Esophagus squamous epithelium (tissue), 5 donors: ENCODE results near the gene YARS1. TPM values are rescaled to one million over a fixed set of nuclear protein-coding genes. Genes with fewer than 3 reads are reported as not detected.
"Not testable (repeated sequence)": the region's sequence is repeated elsewhere in the genome, so short reads cannot be mapped to it uniquely, and the experiment has no call there.

Source experiments
- DNase-seq: peaks from one replicate; lab custom pipeline; 2025; lab: John Stamatoyannopoulos, UW
- H3K27ac ChIP-seq, 4 donors: fragments of 200-600 bp; sonication (generic); one replicate each; pipeline ENCODE4 v1.5.1; 2016 to 2019; ENCODE audit warnings: mild to moderate bottlenecking in 1 of 4
- H3K27me3 ChIP-seq, 4 donors: fragments of 200-600 bp; sonication (generic); 1 replicate in 3 of 4; 2 replicates in 1 of 4; pipeline versions ENCODE4 v1.5.1 to v1.6.0; 2017 to 2021; ENCODE audit warnings: antibody characterized with exemption in 1 of 4
- H3K36me3 ChIP-seq, 3 donors: fragments of 200-600 bp; sonication (generic); one replicate each; pipeline ENCODE4 v1.5.1; 2016 to 2019
- H3K4me1 ChIP-seq, 3 donors: fragments of 200-600 bp; sonication (generic); one replicate each; pipeline ENCODE4 v1.5.1; 2017 to 2019
- H3K4me3 ChIP-seq, 4 donors: fragments of 200-600 bp; sonication (generic); 1 replicate in 3 of 4; 2 replicates in 1 of 4; pipeline ENCODE4 v1.5.1; 2016 to 2019; ENCODE audit warnings: mild to moderate bottlenecking in 2 of 4, moderate library complexity in 1 of 4
- H3K9me3 ChIP-seq, 3 donors: fragments of 200-600 bp; sonication (generic); one replicate each; pipeline ENCODE4 v1.5.1; 2016 to 2019
- POLR2A ChIP-seq, 4 donors: fragments of 450-650 bp; IDR thresholded peaks; one replicate each; pipeline ENCODE4 v1.6.1; 2017; ENCODE audit warnings: antibody characterized with exemption in 4 of 4, mild to moderate bottlenecking in 4 of 4, moderate library complexity in 3 of 4
- WGBS, 2 donors: methylation state at CpG; one replicate each; pipeline ENCODE4 v1.1.5; 2018; 5-methylcytosine and 5-hydroxymethylcytosine counted together
- intact Hi-C: fragments of 100-400 bp; cut with DNase I; formaldehyde crosslinking; loops from one replicate; pipeline ENCODE4 v1.15.0; 2022
- total RNA-seq, 4 donors: library from RNA; depleted of rRNA; stranded (reverse); fragments of >200 nt; gene quantifications; one replicate each; pipeline ENCODE4 v1.1.0, GENCODE V29; 2016
- TF ChIP-seq, protein P1 (sequence below), 6 experiments: fragments of 450-650 bp in 4 of 6; fragments of 200-600 bp in 2 of 6; sonication (generic) in 2 of 6; IDR thresholded peaks; one replicate each; pipeline ENCODE4 v1.5.1; 2016 to 2019; ENCODE audit warnings: antibody characterized with exemption in 6 of 6, mild to moderate bottlenecking in 4 of 6, moderate library complexity in 4 of 6
- donor health status: DM: yes; HTN: yes; CAD: no.

Gene YARS1
- total RNA-seq, 4 donors from 2014 or later: 46.7 to 92.0 (median 62.3) TPM

DNA sequence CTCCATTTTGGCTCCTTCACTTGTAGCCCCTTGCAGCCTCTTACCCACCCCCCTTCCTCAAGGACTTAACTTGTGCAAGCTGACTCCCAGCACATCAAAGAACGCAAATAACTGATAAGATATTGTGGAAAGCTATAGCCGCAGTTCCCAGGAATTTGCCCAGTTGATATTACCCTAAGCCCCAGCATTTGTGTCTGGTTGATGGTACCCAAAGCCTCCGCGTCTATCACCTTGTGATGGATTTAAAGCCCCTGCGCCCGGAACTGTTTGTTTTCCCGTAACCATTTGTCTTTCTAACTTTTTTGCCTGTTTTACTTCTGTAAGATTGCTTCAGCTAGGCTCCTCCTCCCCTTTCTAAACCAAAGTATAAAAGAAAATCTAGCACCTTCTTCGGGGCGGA, 5.9 kb downstream of the YARS1 start:
- H3K9me3 ChIP-seq: no peaks in the 10 kb centered on the region
- no peak overlapping the region for H3K27ac ChIP-seq
- no peaks in the 10 kb centered on the region for H3K27me3 ChIP-seq
- no peak for TF ChIP-seq POLR2A (IDR thresholded peaks at IDR 0.05)
- TF ChIP-seq, protein P1, sequence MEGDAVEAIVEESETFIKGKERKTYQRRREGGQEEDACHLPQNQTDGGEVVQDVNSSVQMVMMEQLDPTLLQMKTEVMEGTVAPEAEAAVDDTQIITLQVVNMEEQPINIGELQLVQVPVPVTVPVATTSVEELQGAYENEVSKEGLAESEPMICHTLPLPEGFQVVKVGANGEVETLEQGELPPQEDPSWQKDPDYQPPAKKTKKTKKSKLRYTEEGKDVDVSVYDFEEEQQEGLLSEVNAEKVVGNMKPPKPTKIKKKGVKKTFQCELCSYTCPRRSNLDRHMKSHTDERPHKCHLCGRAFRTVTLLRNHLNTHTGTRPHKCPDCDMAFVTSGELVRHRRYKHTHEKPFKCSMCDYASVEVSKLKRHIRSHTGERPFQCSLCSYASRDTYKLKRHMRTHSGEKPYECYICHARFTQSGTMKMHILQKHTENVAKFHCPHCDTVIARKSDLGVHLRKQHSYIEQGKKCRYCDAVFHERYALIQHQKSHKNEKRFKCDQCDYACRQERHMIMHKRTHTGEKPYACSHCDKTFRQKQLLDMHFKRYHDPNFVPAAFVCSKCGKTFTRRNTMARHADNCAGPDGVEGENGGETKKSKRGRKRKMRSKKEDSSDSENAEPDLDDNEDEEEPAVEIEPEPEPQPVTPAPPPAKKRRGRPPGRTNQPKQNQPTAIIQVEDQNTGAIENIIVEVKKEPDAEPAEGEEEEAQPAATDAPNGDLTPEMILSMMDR (IDR thresholded peaks at IDR 0.05): no peak
- intact Hi-C loops: no loop called here
- H3K36me3 ChIP-seq: peaks cover 0 to 58% (median 6%) of the 10 kb centered on the region in 3 donors
- 82 to 84% methylated on average over 9 of the region's 9 CpGs for WGBS, 2 donors
- no peak overlapping the region for H3K4me3 ChIP-seq
- H3K4me1 ChIP-seq: peaks cover 8 to 26% (median 21%) of the 10 kb centered on the region in 3 donors
- no peak for DNase-seq

GRCh38 chr1:32810358-32810757, 6.8 kb downstream of the YARS1 start:
- intact Hi-C loops: no loop called here
- H3K27me3 ChIP-seq: no peaks in the 10 kb centered on the region
- H3K27ac ChIP-seq: no peak overlapping the region
- no peak for DNase-seq
- H3K36me3 ChIP-seq: peaks cover 0 to 67% (median 6%) of the 10 kb centered on the region in 3 donors
- peaks cover under 1 to 16% (median 13%) of the 10 kb centered on the region in 3 donors for H3K4me1 ChIP-seq
- no peak for TF ChIP-seq POLR2A (IDR thresholded peaks at IDR 0.05)
- TF ChIP-seq, protein P1 (IDR thresholded peaks at IDR 0.05): no peak
- WGBS, 2 donors: 77 to 88% methylated on average over 5 of the region's 5 CpGs
- no peak overlapping the region for H3K4me3 ChIP-seq
- no peaks in the 10 kb centered on the region for H3K9me3 ChIP-seq

DNA sequence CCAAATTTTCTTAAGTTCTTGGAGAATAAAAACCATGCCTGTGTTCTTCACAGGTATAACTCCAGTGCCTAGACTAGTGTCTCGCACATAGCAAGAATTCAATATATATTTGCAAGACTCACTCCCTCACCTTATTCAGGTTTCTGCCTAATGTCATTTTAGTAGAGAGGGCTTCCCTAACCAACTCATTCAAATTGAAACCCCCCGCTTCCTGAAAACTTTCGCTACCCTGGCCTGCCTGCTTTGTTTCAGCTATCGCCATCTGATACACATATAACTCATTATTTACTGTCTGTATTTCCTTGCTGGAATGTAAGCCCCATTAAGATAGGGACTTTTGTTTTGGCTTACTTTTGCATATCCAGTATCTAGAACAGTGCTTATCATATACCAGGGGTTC, 8.6 kb downstream of the YARS1 start:
- Histone ChIP-seq H3K4me3 (no peak overlapping the region), H3K9me3 (no peaks in the 10 kb centered on the region), H3K27ac (no peak overlapping the region), H3K27me3 (no peaks in the 10 kb centered on the region), H3K4me1 (no peaks in the 10 kb centered on the region), H3K36me3 (peaks cover 0 to 82% (median 6%) of the 10 kb centered on the region in 3 donors)
- intact Hi-C loops: no loop called here
- no peak for TF ChIP-seq POLR2A (IDR thresholded peaks at IDR 0.05)
- TF ChIP-seq, protein P1 (IDR thresholded peaks at IDR 0.05): no peak
- 85 to 95% methylated on average over 4 of the region's 4 CpGs for WGBS, 2 donors
- no peak for DNase-seq

DNA sequence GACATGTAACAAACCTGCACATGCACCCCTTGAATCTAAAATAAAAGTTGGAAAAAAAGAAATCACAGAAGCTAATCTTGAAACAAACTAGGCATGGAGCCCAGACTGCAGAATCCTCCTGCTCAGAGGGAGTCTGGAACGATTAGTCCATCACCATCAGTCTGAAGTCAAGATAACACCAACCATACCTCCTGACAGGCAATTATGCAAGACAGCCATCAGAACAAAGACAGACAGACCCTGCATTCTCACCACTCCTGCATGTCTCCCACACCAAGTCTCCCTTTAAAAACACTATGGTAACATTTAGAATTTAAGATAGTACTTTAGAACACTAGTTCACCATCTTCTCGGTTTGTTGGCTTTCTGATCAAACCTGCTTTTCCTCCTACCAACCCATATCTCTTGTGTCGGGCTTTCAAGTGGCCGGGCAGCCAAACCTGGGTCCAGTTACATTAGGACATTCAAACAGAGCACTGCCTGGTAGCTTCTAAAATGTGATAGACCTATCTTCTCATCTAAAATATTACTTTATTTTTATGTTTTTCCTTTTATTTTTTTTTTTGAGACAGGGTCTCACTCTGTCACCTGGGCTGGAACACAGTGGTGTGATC, 10.1 kb downstream of the YARS1 start:
- Histone ChIP-seq H3K27ac (no peak overlapping the region), H3K27me3 (no peaks in the 10 kb centered on the region), H3K9me3 (no peaks in the 10 kb centered on the region), H3K36me3 (peaks cover 0 to 97% (median 6%) of the 10 kb centered on the region in 3 donors), H3K4me3 (no peak overlapping the region), H3K4me1 (no peaks in the 10 kb centered on the region)
- WGBS, 2 donors: 86 to 88% methylated on average over 4 of the region's 4 CpGs
- no peak for DNase-seq
- TF ChIP-seq, protein P1 (IDR thresholded peaks at IDR 0.05): no peak
- TF ChIP-seq POLR2A (IDR thresholded peaks at IDR 0.05): no peak
- intact Hi-C loops: no loop called here

- Histone ChIP-seq H3K9me3 (no peaks in the 10 kb centered on the region), H3K36me3 (peaks cover 0 to 95% (median 6%) of the 10 kb centered on the region in 3 donors), H3K4me1 (no peaks in the 10 kb centered on the region), H3K4me3 (no peak overlapping the region), H3K27ac (no peak overlapping the region), H3K27me3 (no peaks in the 10 kb centered on the region)
- intact Hi-C loops: no loop called here
- no peak for DNase-seq
- WGBS, 2 donors: 88 to 91% methylated on average over 6 of the region's 6 CpGs
- TF ChIP-seq POLR2A (IDR thresholded peaks at IDR 0.05): no peak
- TF ChIP-seq, protein P1 (IDR thresholded peaks at IDR 0.05): no peak
Observed at GRCh38 chr1:32806290-32806689, 10.9 kb downstream of the YARS1 start.

DNA sequence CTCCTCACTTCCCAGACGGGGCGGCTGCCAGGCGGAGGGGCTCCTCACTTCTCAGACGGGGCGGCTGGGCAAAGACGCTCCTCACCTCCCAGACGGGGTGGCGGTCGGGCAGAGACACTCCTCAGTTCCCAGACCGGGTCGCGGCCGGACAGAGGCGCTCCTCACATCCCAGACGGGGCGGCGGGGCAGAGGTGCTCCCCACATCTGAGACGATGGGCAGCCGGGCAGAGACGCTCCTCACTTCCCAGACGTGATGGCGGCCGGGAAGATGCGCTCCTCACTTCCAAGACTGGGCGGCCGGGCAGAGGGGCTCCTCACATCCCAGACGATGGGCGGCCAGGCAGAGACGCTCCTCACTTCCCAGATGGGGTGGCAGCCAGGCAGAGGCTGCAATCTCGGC, 12.7 kb downstream of the YARS1 start:
- intact Hi-C loops, DNase-seq, H3K27ac ChIP-seq, H3K27me3 ChIP-seq, H3K9me3 ChIP-seq, H3K4me1 ChIP-seq, H3K4me3 ChIP-seq: not testable (repeated sequence)
- H3K36me3 ChIP-seq: peaks cover 0 to 91% (median 2%) of the 10 kb centered on the region in 3 donors
- WGBS, 2 donors: no CpG with 5 or more reads among the region's 30 CpGs
